ENCODE measurements around the gene EIF6.
"Not testable (repeated sequence)": the region's sequence is repeated elsewhere in the genome, so short reads cannot be mapped to it uniquely, and the experiment has no call there.

EIF6 gene

DNA sequence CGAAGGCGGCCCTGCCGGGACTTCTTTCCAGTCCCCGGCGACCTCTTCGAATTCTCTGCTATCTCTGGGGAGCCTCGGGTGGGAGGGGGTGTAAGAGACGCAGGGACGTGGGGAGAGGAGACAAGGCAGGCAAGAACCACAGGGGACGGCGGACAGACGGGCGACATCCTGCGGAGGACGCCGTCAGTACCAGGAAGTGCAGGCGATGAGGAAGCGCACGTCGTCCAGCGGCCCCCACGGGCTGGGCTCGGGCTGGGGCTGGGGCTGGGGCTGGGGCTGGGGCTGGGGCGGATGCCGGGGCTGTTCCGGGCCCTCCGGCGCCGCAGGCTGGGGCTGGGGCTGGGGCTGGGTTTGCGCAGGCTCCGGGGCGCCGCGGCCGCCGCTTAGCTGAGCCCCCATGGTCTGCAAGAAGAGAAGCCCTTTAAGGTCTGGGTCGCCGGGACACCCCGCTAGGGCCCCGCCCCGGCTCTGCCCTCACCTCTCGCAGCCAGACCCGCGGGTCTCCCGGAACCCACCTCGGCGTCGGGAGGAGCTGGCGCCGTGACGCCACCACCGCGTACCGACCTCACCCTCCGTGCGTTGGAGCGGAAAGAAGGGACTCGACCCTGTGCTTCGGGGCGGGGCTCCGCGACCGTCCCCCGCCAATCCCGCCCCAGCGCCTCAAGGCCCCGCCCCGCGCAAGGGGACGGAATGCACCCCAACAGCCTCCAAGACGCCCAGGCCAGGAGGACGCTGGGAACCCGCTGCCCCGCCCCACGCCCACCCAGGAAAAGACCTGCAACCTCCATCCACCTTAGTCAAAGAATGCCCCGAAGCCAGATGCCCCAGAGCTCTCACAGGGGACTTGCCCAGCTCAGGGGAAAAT, 6.8 kb downstream of the EIF6 start, which contains the start of gene MMP24OS:
Gene MMP24OS, minus strand, starts transcription at position 592 of the 865 bp plus-strand sequence. Its CDS starts 193 bp downstream, at position 399.
- peak; percentile 82 for DNase-seq (ENCODE audit: low read depth)

- DNase-seq (ENCODE audit: low read depth), result no peak
These were observed 7.4 kb downstream of the EIF6 start for GRCh38 chr20:35277127-35277526.

- no peak for DNase-seq (ENCODE audit: low read depth)
These were observed 8.2 kb downstream of the EIF6 start for GRCh38 chr20:35276408-35276807.

DNA sequence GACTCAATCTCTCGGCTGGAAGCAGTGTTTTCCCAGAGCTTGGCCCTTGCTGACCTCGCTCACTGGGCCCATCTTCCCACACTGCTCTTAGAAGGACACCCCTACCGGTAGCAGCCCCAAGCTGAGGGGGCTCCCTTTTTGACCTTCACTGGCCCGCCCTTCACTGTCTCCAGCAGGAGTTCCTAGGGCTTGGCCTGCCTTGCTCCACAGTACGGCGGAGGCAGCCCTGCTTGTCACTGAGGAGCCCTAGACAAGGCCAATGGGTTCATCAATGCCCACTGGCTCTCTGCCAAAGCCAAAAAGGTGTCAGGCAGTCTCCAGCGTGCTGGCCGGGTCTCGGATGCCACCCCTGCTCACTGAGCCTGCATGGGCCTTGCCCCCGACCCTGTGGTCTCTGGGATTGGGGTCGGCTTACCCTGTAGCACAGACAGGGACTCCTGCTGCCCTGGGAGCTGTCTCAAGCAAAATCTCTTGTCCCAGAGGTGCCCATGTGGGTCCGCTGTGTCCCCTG, 8.8 kb downstream of the EIF6 start:
- DNase-seq (ENCODE audit: low read depth), result no peak

GRCh38 chr20:35274172-35275092, 10.1 kb downstream of the EIF6 start:
- no peak for DNase-seq (ENCODE audit: low read depth)

DNA sequence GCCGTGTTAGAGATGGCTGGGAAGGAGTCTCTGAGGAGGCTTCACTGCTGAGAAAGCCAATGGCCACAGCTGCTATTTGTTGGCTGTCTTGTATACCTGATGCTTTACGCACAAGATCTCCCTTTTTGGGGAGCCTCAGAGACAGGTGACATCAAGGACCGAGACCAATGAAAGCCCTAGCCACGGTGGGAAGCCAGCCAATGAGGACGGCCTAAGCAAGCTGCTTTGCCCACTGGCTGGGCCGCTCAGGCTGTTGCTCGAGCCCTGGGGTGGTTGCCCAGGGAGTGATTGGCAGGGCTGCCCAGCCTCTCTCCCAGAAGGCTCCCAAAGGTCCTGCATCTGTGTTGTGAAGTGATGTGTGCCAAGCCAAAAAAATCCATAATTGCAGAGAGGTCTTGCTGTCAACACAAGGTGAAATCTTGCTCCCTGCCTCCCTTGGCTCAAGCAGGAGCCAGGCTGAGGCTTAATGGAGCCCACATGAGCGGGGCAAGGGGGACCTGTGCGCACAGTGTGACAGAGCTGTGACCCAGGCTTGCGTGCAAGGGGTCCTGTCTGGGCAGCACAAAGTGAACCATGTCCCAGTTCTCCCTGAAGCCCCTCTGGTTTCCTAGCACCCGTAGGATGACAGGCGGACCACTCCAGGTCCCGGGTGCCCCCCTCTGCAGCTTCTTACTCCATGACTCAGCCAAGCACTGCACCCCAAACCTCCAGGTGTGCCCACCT, 11.0 kb downstream of the EIF6 start:
- DNase-seq (ENCODE audit: low read depth), result no peak

DNA sequence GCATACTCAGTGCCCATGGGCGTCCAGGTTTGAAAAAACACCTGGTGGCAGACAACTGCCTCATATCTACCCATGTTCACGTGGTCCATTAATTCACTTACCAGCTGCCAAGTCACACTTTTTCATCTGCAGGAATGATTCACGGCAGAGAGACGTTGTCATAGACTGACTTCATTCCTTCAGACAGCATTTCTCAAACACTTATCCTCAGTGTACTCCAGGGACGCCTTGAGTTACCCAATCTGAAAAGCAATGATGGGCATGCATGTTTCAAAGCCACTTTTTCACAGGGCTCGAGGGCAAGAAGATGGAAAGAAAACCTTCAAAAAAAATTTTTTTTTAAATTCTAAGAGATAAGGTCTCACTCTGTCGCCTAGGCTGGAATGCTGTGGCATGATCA, 12.7 kb downstream of the EIF6 start:
- DNase-seq (ENCODE audit: low read depth), result no peak

DNA sequence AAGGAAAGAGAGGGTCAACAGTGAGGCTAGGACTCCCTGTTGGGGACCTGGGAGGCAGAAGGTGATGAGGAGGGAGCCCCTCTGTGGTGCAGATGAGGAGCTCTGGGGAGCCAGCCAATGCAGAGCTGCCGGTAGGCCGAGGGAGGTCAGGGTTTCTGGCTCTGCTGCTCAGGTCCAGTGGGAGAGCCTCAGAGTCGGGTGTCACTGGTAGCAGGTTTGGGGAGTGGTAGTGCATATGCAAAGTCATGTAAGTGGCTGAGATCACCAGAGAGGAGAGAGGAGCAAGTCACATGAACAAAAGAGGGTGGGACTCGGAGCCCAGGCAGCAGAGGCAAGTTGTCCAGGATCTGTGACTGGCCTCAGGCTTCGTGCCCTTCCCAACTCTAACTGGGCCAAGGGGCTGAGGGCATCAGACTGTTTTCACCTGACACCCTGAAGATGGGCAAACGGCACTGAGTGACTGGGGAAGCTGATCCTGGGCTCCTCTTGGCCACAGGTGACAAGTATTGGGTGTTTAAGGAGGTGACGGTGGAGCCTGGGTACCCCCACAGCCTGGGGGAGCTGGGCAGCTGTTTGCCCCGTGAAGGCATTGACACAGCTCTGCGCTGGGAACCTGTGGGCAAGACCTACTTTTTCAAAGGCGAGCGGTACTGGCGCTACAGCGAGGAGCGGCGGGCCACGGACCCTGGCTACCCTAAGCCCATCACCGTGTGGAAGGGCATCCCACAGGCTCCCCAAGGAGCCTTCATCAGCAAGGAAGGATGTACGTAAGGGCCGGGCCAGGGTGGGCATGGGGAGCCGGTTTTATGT, 13.3 kb downstream of the EIF6 start:
- no peak for DNase-seq (ENCODE audit: low read depth)

DNA sequence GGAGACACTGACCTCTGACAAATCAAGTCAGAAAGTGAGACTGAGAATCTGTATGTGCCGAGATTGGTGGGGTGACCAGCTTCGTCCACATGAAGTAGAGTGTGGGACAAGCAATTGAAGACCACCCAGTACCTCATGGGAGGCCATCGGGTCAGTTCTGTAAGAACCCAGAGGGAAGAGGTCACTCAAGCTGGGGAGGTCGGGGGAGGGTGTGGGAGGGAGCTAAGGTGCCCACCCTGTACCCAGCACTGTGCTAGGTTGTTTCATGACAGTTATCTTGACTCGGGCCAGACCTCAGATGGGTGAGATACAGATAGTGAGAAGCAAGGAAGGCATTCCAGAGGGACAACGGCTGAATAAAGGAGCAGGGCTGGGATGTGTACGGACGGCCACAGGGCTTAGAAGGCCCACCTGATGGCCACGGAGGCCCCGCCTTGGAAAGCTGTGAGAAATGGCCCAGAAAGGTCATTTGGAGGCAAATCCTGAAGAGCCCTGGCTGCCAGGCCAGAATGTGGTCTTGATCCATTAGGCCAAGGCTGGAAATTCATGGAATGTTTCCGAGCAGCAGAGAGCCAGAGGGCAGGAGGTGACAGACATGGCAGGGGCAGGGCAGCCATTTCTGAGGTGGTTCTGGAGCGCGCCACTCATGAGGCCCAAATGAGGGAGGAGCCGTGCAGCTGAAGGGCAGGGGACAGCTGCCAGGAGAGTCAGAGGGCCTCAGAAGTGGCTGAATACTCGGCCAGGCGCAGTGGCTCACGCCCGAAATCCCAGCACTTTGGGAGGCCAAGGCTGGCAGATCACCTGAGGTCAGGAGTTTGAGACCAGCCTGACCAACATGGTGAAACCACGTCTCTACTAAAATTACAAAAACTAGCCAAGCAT, 14.3 kb downstream of the EIF6 start:
- no peak for DNase-seq (ENCODE audit: low read depth)

DNA sequence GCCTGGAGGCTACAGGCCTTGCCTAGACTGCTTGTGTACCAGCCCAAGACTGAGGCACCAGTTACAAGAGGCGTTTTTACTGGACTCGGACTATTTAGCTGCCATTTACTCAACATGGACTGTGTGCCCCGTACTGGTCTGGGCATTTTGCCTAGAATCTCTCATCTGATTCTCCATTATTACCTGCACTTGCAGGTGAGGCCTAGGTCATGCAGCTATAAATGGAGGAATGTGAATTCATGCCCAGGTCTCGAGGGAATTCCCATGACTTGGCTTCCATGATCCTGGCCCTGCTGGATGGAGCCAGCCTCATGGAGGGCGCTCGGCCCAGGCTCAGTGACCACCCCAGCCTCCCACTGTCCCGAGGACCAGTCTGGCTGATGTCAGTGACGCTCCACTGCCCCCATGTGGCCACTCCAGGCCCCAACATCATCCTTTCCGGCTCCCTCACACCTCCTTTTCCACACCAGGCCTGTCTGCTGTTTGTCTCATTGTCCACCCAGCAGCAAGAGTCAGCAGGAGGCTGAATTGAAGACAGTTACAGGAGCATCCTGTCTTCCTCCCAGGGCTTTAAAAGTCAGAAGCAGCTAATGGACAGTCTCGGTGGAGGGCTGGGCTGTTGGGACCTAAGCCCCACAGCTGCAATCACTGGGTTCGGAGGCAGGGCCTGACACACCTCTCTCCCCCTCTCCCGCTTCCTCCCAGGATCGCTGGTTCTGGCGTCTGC, 15.4 kb downstream of the EIF6 start:
- DNase-seq (ENCODE audit: low read depth), result no peak

- no peak for DNase-seq (ENCODE audit: low read depth)
These were observed 17.5 kb downstream of the EIF6 start for GRCh38 chr20:35267092-35267491.

- no peak for DNase-seq (ENCODE audit: low read depth)
These were observed 19.8 kb downstream of the EIF6 start for GRCh38 chr20:35264755-35265154.

DNA sequence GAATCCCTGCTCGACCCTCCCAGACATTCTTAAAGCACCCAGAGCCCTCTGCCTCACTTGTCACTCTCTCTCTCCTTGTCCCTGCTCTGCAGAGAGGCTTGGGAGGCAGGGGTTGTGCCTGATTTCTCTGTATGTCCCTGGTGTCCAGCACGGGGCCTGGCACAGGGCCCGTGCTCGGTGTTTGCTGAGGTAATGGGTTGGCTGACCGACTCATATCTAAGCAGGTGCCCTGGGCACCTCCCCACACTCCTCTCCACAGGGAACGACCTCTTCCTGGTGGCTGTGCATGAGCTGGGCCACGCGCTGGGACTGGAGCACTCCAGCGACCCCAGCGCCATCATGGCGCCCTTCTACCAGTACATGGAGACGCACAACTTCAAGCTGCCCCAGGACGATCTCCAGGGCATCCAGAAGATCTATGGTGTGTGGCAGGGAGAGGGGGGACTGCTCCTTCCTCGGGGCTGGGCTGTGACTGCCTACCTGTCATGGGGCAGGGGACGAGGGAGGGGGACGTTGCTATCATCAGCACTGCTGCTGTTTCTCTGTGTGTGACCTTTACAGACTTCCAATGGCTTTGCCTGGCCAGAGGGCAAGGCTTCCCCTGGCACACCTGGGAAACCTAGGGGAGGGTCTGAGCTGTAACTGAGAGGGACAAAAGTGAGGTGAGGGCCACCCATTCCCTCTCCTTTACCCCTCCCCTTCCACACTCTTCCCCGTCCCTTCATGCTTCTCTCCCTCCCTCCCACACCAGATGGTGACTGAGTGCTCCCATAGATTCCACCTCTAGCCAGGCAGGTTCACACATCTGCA, 20.8 kb downstream of the EIF6 start:
- no peak for DNase-seq (ENCODE audit: low read depth)

DNA sequence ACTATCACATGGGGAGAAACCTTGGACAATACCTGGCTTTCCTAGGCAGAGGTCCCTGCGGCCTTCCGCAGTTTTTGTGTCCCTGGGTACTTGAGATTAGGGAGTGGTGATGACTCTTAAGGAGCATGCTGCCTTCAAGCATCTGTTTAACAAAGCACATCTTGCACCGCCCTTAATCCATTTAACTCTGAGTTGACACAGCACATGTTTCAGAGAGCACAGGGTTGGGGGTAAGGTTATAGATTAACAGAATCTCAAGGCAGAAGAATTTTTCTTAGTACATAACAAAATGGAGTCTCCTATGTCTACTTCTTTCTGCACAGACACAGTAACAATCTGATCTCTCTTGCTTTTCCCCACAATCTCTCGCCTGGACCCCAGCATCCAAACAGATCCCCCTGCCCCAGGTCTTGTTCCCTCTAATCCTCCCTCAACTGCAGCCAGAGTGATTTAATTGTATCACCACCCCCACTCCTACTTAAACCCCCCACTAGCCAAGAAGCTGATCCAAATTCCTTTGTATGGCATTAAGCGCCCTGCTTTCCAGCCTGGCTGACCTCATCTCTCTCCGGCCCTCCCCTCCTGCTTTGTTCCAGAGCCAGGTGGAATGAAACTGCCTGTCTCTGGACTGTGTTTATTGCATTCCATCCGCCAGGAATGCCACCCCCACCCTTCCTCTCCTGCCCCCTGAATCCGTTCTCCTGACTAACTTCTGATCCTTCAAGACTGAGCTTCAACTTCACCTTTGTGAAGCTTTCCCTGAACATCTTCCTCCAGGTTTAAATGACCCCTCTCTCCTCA, 21.6 kb downstream of the EIF6 start:
- DNase-seq (ENCODE audit: low read depth), result not testable (repeated sequence)

DNA sequence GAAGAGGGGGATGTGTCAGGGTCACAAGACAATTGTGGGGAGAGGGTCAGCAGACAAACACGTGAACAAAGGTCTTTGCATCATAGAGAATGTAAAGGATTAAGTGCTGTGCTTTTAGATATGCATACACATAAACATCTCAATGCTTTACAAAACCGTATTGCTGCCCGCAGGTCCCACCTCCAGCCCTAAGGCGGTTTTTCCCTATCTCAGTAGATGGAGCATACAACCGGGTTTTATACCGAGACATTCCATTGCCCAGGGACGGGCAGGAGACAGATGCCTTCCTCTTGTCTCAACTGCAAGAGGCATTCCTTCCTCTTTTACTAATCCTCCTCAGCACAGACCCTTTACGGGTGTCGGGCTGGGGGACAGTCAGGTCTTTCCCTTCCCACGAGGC, 22.3 kb downstream of the EIF6 start:
- not testable (repeated sequence) for DNase-seq (ENCODE audit: low read depth)

GRCh38 chr20:35260426-35260825, 24.1 kb downstream of the EIF6 start:
- DNase-seq (ENCODE audit: low read depth), result no peak

DNA sequence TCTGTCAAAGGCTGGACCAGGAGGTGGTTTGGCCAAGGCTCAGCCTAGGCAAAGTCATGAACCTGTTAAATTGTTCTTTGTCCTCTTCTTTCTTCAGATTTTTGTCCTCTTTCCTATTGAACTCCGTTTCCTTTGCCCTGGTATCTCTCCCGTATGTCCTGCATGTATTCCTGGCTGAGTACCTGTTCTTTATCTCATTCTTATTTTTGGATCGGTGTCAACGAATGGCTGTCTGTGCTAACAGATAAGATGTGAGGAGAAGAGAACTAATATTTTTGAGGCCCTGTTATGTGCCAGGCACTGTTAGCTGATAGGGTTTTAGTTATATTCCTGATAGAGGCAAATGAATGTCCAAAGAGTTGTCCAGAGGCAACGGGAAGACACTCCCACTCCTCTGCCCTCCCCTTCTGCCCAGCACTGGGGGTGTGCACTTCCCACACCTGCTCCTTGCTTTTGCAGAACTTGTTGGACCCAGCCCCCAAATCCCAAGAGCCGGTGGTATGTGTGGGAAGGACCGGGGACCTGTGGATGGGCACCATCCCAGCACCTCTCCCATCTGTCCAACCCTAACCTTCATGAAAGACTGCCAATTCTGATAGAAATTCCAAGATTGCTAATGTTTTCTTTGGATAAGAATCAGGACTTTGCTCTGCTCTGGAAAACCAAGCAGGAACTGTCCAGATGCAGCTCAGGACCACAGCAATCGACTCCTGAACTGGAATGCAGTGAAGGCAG, 27.2 kb downstream of the EIF6 start:
- DNase-seq (ENCODE audit: low read depth), result no peak
